H1 (cell line): Measurements from ENCODE around the gene ST14. TPM values are rescaled to one million over a fixed set of nuclear protein-coding genes. Genes with fewer than 3 reads are reported as not detected.

Experiments used
- CTCF ChIA-PET: fragments of 300-600 bp; sonication (Branson Sonifier 250); formaldehyde crosslinking; loops from one replicate; lab custom pipeline; 2021; ENCODE audit not compliant: partially characterized antibody; lab: Charles Lee
- POLR2A ChIA-PET: fragments of 300-600 bp; sonication (Branson Sonifier 250); formaldehyde crosslinking; loops from one replicate; lab custom pipeline; 2021; ENCODE audit warnings: inconsistent platforms; ENCODE audit not compliant: partially characterized antibody; lab: Charles Lee
- DNase-seq, 2 experiments: peaks; one replicate each; pipeline versions ENCODE4 v3.0.0 to v3.0.0-alpha.2; 2010 to 2022; ENCODE audit warnings: low spot score in 2 of 2, low read depth in 1 of 2, mixed read lengths in 1 of 2
- FAIRE-seq: peaks from 2 replicates; lab custom pipeline; 2011; peaks lifted over from hg19 to GRCh38; lab: Jason Lieb, UNC
- H2AFZ ChIP-seq: 2 replicates; pipeline ENCODE4 v1.8.1; 2012; ENCODE audit warnings: low read length, inconsistent platforms
- H2AK5ac ChIP-seq: 2 replicates; pipeline ENCODE4 v1.6.1; 2013; ENCODE audit warnings: low read depth, low read length
- H2BK120ac ChIP-seq: replicated peaks from 2 replicates; pipeline ENCODE3; 2013; ENCODE audit warnings: low read depth, low read length, inconsistent platforms
- H2BK12ac ChIP-seq: 2 replicates; pipeline ENCODE4 v1.6.1; 2013; ENCODE audit warnings: low read depth, low read length
- H2BK15ac ChIP-seq: 2 replicates; pipeline ENCODE4 v1.6.1; 2013; ENCODE audit warnings: low read length
- H2BK20ac ChIP-seq: 2 replicates; pipeline ENCODE4 v1.6.1; 2013; ENCODE audit warnings: low read length
- H2BK5ac ChIP-seq: 2 replicates; pipeline ENCODE4 v1.6.1; 2013; ENCODE audit warnings: low read depth, low read length
- H3K14ac ChIP-seq: 2 replicates; pipeline ENCODE4 v1.6.1; 2013; ENCODE audit warnings: inconsistent platforms; ENCODE audit not compliant: insufficient read length
- H3K18ac ChIP-seq: 2 replicates; pipeline ENCODE4 v1.6.1; 2013; ENCODE audit warnings: low read length; ENCODE audit errors: extremely low read depth
- H3K23ac ChIP-seq: 2 replicates; pipeline ENCODE4 v1.6.1; 2013; ENCODE audit warnings: inconsistent platforms; ENCODE audit not compliant: insufficient read length
- H3K23me2 ChIP-seq: 2 replicates; pipeline ENCODE4 v1.6.1; 2013; ENCODE audit warnings: low read depth, low read length
- H3K27ac ChIP-seq: 2 replicates; pipeline ENCODE4 v1.6.1; 2011; ENCODE audit warnings: low read depth, low read length, inconsistent platforms
- H3K27me3 ChIP-seq, 4 experiments: replicated peaks in 1 of 4; 1 replicate in 1 of 4; 2 replicates in 3 of 4; pipeline versions ENCODE4 v1.6.1 to v1.8.1; 2011 to 2013; ENCODE audit warnings: low read length in 3 of 4, mild to moderate bottlenecking in 3 of 4, inconsistent platforms in 2 of 4, mixed read lengths in 2 of 4, moderate library complexity in 1 of 4; ENCODE audit not compliant: control insufficient read depth in 3 of 4, insufficient read depth in 3 of 4; ENCODE audit errors: extremely low read depth in 1 of 4
- H3K36me3 ChIP-seq, 4 experiments: 2 replicates each; pipeline versions ENCODE4 v1.6.1 to v1.8.1; 2011 to 2013; ENCODE audit warnings: mild to moderate bottlenecking in 4 of 4, low read length in 3 of 4, moderate library complexity in 2 of 4, control low read depth in 1 of 4, inconsistent platforms in 1 of 4; ENCODE audit not compliant: insufficient read depth in 4 of 4, control insufficient read depth in 2 of 4
- H3K4ac ChIP-seq: replicated peaks from 2 replicates; pipeline ENCODE3; 2013; ENCODE audit warnings: low read length, low read depth, mixed read lengths, inconsistent platforms; ENCODE audit not compliant: insufficient read length
- H3K4me1 ChIP-seq, 4 experiments: replicated peaks in 1 of 4; 1 replicate in 1 of 4; 2 replicates in 3 of 4; pipeline versions ENCODE4 v1.6.1 to v1.8.1; 2011 to 2013; ENCODE audit warnings: low read length in 3 of 4, inconsistent platforms in 2 of 4, mixed read lengths in 1 of 4; ENCODE audit not compliant: insufficient read depth in 4 of 4, control insufficient read depth in 3 of 4
- H3K4me2 ChIP-seq, 2 experiments: 2 replicates each; pipeline versions ENCODE4 v1.6.1 to v1.8.1; 2011 to 2013; ENCODE audit warnings: low read depth in 2 of 2, low read length in 2 of 2, control low read depth in 1 of 2, inconsistent platforms in 1 of 2, mild to moderate bottlenecking in 1 of 2; ENCODE audit not compliant: insufficient read depth in 1 of 2
- H3K4me3 ChIP-seq, 4 experiments: fragments of 200-600, 300-600 bp in 1 of 4; sonication (generic), shearing (Covaris generic), sonication (Bioruptor Twin) in 1 of 4; 2 replicates each; pipeline versions ENCODE4 v1.5.1 to v1.8.1; 2011 to 2016; ENCODE audit warnings: low read length in 4 of 4, low read depth in 3 of 4, control low read depth in 2 of 4, inconsistent platforms in 2 of 4, mild to moderate bottlenecking in 2 of 4, mixed read lengths in 1 of 4, moderate library complexity in 1 of 4; ENCODE audit not compliant: insufficient read depth in 2 of 4; ENCODE audit errors: extremely low read depth in 1 of 4
- H3K56ac ChIP-seq: replicated peaks from 2 replicates; pipeline ENCODE3; 2013; ENCODE audit warnings: low read depth, mild to moderate bottlenecking, mixed read lengths, low read length, inconsistent platforms; ENCODE audit not compliant: insufficient read length
- H3K79me1 ChIP-seq: 2 replicates; pipeline ENCODE4 v1.6.1; 2013; ENCODE audit warnings: low read depth, low read length, control low read depth
- H3K79me2 ChIP-seq, 2 experiments: 2 replicates each; pipeline versions ENCODE4 v1.6.1 to v1.8.1; 2012 to 2013; ENCODE audit warnings: low read length in 2 of 2, mild to moderate bottlenecking in 2 of 2, inconsistent platforms in 1 of 2; ENCODE audit not compliant: insufficient read depth in 2 of 2, control insufficient read depth in 1 of 2
- H3K9ac ChIP-seq, 4 experiments: replicated peaks in 1 of 4; 1 replicate in 1 of 4; 2 replicates in 3 of 4; pipeline versions ENCODE4 v1.6.1 to v1.8.1; 2011 to 2013; ENCODE audit warnings: low read depth in 3 of 4, low read length in 3 of 4, control low read depth in 2 of 4, mild to moderate bottlenecking in 2 of 4, moderate library complexity in 2 of 4, inconsistent platforms in 1 of 4; ENCODE audit errors: extremely low read depth in 1 of 4
- H3K9me3 ChIP-seq, 2 experiments: 2 replicates each; pipeline versions ENCODE4 v1.6.1 to v1.8.1; 2012 to 2013; ENCODE audit warnings: mild to moderate bottlenecking in 2 of 2, moderate library complexity in 2 of 2, control low read depth in 1 of 2, inconsistent platforms in 1 of 2, low read depth in 1 of 2, low read length in 1 of 2, mixed read lengths in 1 of 2; ENCODE audit not compliant: insufficient read depth in 2 of 2
- H4K20me1 ChIP-seq, 2 experiments: replicated peaks in 1 of 2; 2 replicates each; pipeline versions ENCODE3 to v1.8.1; 2011 to 2013; ENCODE audit warnings: inconsistent platforms in 2 of 2, low read length in 2 of 2, mild to moderate bottlenecking in 1 of 2; ENCODE audit not compliant: insufficient read depth in 2 of 2, control insufficient read depth in 1 of 2
- H4K5ac ChIP-seq: 2 replicates; pipeline ENCODE4 v1.6.1; 2013; ENCODE audit warnings: low read length, low read depth, mixed read lengths, inconsistent platforms; ENCODE audit not compliant: insufficient read length
- H4K8ac ChIP-seq: 2 replicates; pipeline ENCODE4 v1.8.0; 2013; ENCODE audit warnings: mild to moderate bottlenecking, moderate library complexity, low read length, inconsistent platforms; ENCODE audit not compliant: insufficient read depth; ENCODE audit errors: extremely low read depth
- H4K91ac ChIP-seq: replicated peaks from 2 replicates; pipeline ENCODE3; 2013; ENCODE audit warnings: low read length, mixed read lengths, inconsistent platforms; ENCODE audit not compliant: insufficient read length
- CEBPB ChIP-seq: IDR thresholded peaks from 2 replicates; pipeline ENCODE4 v1.6.1; 2012; ENCODE audit warnings: low read depth, low read length
- RXRA ChIP-seq: IDR thresholded peaks from 2 replicates; pipeline ENCODE4 v1.6.1; 2011; ENCODE audit warnings: low read depth, mild to moderate bottlenecking, low read length, moderate library complexity; ENCODE audit not compliant: insufficient read depth
- WGBS, 2 experiments: shearing (Covaris generic) in 1 of 2; methylation state at CpG; one replicate each; pipeline versions ENCODE4 v1.1.6 to v1.1.7; 2013 to 2015; ENCODE audit warnings: low lambda C conversion rate in 2 of 2, mixed read lengths in 2 of 2, inconsistent platforms in 1 of 2, low coverage in 1 of 2, missing lambda C conversion rate in 1 of 2; ENCODE audit not compliant: insufficient replicate concordance in 2 of 2, insufficient coverage in 1 of 2, insufficient read length in 1 of 2; ENCODE audit errors: extremely low coverage in 1 of 2, missing lambda C conversion rate in 1 of 2; 5-methylcytosine and 5-hydroxymethylcytosine counted together
- polyA plus RNA-seq, 7 experiments: library from polyadenylated mRNA; depleted of rRNA in 3 of 7; stranded (reverse) in 5 of 7; unstranded in 2 of 7; fragments of >200 nt in 5 of 7; fragments of 200-250 nt in 2 of 7; gene quantifications; 1 replicate in 5 of 7; 2 replicates in 1 of 7; 4 replicates in 1 of 7; pipeline versions ENCODE4 v1.2.1 to v1.2.3, GENCODE V29; 2011 to 2013; ENCODE audit warnings: missing spikeins in 2 of 7, mixed read lengths in 2 of 7
- total RNA-seq: library from RNA; stranded (reverse); fragmentation: NEBNext Ultra II Directional; extraction: Animal tissue kit (Norgen Biotek cat#: 25700); gene quantifications from 2 replicates; pipeline ENCODE4 v1.2.1, GENCODE V29; 2021

ST14 gene
- total and polyA plus RNA-seq, 2 of the 8 experiments (the other 6 are each of a cell fraction or from before 2014, with no cell fraction given) = 22.4 to 24.9 TPM

DNA sequence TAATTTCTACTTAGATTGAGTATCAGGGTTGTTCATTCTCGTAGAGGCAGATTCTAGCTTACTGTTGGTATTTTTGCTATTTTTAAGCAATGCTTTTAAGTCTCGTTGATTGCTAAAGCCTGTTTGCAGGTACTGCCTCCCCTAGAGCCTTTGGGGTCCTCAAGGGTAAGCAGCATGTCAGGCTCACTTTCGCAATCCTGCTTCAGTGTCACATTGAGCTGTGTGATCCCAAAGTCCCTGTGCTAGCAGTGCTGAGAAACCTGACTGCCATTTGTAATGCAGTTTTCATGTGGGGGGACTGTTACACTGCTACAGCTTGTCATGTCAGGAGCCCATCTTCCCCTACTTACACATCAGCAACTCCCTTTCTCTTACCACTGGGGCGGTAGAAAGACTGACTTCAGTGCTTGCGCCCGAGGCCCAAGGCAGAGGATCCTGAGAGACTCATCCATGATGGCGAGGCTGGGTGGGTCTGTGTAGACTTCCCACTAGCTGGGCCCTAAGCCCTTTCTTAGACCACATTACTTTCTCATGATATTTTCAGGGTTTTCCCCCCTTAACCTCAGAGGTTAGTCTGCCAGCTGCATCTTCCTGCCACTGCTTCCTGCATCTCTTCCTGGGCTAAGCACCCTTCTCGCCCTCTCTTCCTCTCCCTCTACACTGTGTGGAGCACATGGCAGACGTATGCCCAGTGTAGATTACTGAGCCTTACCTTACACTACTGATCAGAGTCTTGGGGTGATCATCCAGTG is 40.8 kb upstream of the ST14 start:
- Histone ChIP-seq H3K36me3 (peaks cover 11 to 33% (median 26%) of the 10 kb centered on the region in 4 experiments), H3K23ac (no peak overlapping the region), H4K91ac (no peak overlapping the region), H2AFZ (no peak overlapping the region), H2BK120ac (no peak overlapping the region), H3K4me1 (peaks cover 0 to 7% (median 3%) of the 10 kb centered on the region in 4 experiments; a peak in 2 of 7 replicates), H2BK5ac (no peak overlapping the region), H3K4me3 (no peak overlapping the region), H3K56ac (no peak overlapping the region), H4K8ac (no peak overlapping the region), H3K79me2 (peaks cover 0 to 32% of the 10 kb centered on the region in 2 experiments; a peak in 2 of 4 replicates), H2BK20ac (no peak overlapping the region), H2BK15ac (no peak overlapping the region), H3K4ac (no peak overlapping the region), H3K27ac (no peak overlapping the region), H4K5ac (no peak overlapping the region), H3K79me1 (peaks cover 10% of the 10 kb centered on the region), H3K14ac (no peak overlapping the region), H3K23me2 (no peaks in the 10 kb centered on the region), H3K4me2 (no peak overlapping the region), H2AK5ac (no peak overlapping the region), H3K18ac (no peak overlapping the region), H3K9me3 (no peaks in the 10 kb centered on the region), H3K27me3 (no peaks in the 10 kb centered on the region), H3K9ac (no peak overlapping the region), H4K20me1 (peaks cover 3 to 5% of the 10 kb centered on the region in 2 experiments), H2BK12ac (no peak overlapping the region)
- POLR2A ChIA-PET = no interaction called here
- no peak for FAIRE-seq
- DNase-seq = no peak
- TF ChIP-seq CEBPB (peak; percentile 67; the same call in 1 of the 2 replicates), RXRA (no peak)
- CTCF ChIA-PET = interaction anchor here (0.6 to 10.2 kb wide), 5 partner anchors 9 to 173 kb away, joined by 3 to 92 read pairs (median 3); no protein-coding TSS in a partner anchor
- WGBS, 2 experiments = 94% methylated on average over 9 of the region's 9 CpGs; no CpG with 5 or more reads in 1 of the 2 experiments
